Nephron progenitor cell (in vitro differentiated cells): ENCODE measurements around the gene NUDT16.

Experiments
- DNase-seq: peaks from one replicate; pipeline ENCODE4 v3.0.0; 2021
- H3K27ac Mint-ChIP-seq: 2 replicates; pipeline ENCODE4 v1.8.0; 2021; ENCODE audit warnings: mild to moderate bottlenecking, moderate library complexity, mixed read lengths
- H3K27me3 Mint-ChIP-seq: 2 replicates; pipeline ENCODE4 v1.8.0; 2021; ENCODE audit warnings: mild to moderate bottlenecking, low read depth, mixed read lengths; ENCODE audit not compliant: poor library complexity
- H3K36me3 Mint-ChIP-seq: 2 replicates; pipeline ENCODE4 v1.8.0; 2021; ENCODE audit warnings: low read depth, mixed read lengths
- H3K4me1 Mint-ChIP-seq: 2 replicates; pipeline ENCODE4 v1.8.0; 2021; ENCODE audit warnings: mixed read lengths
- H3K4me3 Mint-ChIP-seq: 2 replicates; pipeline ENCODE4 v1.8.0; 2021; ENCODE audit warnings: mild to moderate bottlenecking, moderate library complexity, mixed read lengths
- H3K9me3 Mint-ChIP-seq: 2 replicates; pipeline ENCODE4 v1.8.0; 2021; ENCODE audit warnings: mild to moderate bottlenecking, moderate library complexity, mixed read lengths
- CTCF ChIP-seq: fragments of 200-600 bp; sonication (generic); IDR thresholded peaks from 2 replicates; pipeline ENCODE4 v1.5.0; 2021; ENCODE audit warnings: antibody characterized with exemption

Gene NUDT16

GRCh38 chr3:131349946-131350347 lies 31.6 kb upstream of the NUDT16 start:
- no peak overlapping the region for H3K27ac Mint-ChIP-seq
- H3K9me3 Mint-ChIP-seq: no peaks in the 10 kb centered on the region
- DNase-seq: no peak
- peaks cover 11% of the 10 kb centered on the region for H3K4me1 Mint-ChIP-seq
- no peaks in the 10 kb centered on the region for H3K36me3 Mint-ChIP-seq
- no peak for TF ChIP-seq CTCF
- H3K27me3 Mint-ChIP-seq: peaks cover 4% of the 10 kb centered on the region
- no peak overlapping the region for H3K4me3 Mint-ChIP-seq

DNA sequence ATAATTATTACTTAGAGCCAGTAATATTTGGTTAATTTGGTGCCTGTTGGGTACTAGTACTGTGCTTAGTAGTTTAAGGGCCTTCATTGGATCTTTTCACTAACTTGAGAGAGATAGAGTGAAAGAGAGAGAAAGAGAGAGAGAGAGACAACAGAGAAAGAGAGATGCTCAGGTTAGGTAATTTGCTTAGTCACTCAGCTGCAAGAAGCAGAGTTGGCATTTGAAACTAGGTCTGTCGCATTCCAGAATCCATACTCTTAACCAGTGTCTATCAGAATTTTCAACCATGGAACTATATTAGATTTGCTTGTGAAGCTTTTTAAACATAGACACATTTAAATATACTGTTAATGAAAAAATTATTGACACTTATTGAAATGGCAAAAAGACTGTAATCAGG lies 31.1 kb upstream of the NUDT16 start:
- DNase-seq: no peak
- Mint-ChIP-seq H3K4me1 (peaks cover 11% of the 10 kb centered on the region), H3K27ac (no peak overlapping the region), H3K27me3 (peaks cover 4% of the 10 kb centered on the region), H3K4me3 (no peak overlapping the region), H3K36me3 (no peaks in the 10 kb centered on the region), H3K9me3 (no peaks in the 10 kb centered on the region)
- no peak for TF ChIP-seq CTCF

DNA sequence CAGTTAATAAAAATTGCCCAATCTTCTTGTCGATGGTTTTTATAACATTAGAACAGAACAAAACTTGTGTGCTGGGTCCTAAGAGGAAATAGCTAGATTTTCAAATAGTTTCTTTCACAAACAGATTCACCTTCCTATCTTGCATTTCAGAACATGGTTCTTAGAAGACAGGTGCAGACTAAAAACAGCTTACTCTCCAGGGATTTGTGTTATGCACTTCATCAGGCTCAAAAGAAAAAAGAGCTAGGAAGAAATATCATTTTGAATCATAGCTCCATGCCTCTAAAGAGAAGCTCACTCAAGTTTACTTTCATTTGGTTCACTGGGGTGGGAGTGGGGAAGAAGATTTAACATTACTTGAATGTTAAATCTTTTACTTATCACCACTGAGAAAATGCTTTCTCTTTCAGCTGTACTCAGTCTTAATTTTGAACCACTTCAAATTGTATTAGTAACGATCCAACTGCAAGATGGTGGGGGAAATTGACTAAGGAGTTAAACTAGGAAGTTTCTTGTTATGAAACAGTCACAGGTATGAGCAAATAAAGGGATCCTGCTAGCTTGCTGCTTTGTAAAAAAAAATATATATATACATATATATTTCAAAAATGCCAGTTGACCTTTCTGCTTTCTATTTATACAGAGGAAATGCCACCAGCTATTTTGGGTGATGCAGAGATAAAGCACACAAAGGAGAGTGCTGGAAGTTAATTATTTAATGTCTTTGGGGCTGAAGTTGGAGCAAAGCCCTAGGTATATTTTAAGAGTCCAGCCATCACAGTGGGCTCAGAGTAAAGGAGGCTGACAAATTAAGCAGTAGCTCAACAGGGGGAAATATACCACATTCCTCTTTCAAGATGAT lies 28.3 kb upstream of the NUDT16 start:
- Mint-ChIP-seq H3K4me1 (peaks cover 11% of the 10 kb centered on the region), H3K36me3 (no peaks in the 10 kb centered on the region), H3K27me3 (peaks cover 4% of the 10 kb centered on the region), H3K4me3 (no peak overlapping the region), H3K9me3 (no peaks in the 10 kb centered on the region), H3K27ac (no peak overlapping the region)
- no peak for DNase-seq
- TF ChIP-seq CTCF: no peak

DNA sequence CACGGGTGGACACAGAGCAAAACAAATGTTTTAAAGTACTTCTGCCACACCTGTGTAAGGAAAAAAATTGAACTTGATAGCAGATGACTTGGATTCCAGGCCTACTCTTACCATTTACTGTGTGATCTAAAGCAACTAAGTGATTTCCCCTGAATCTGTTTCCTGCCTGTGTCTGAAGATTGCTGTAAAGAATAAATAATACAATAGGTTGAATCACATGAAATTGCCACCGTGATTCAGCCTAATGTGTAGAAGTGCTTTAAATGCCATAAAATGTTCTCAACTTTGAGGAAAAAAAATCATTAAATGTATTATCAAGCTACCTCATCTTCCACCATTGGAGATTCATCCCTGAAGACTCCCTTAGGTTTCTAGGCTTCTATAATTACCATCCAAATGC lies 27.6 kb upstream of the NUDT16 start:
- no peak for DNase-seq
- H3K27me3 Mint-ChIP-seq: peaks cover 4% of the 10 kb centered on the region
- no peak overlapping the region for H3K4me3 Mint-ChIP-seq
- H3K27ac Mint-ChIP-seq: no peak overlapping the region
- no peaks in the 10 kb centered on the region for H3K9me3 Mint-ChIP-seq
- TF ChIP-seq CTCF: no peak
- H3K4me1 Mint-ChIP-seq: peaks cover 11% of the 10 kb centered on the region
- H3K36me3 Mint-ChIP-seq: no peaks in the 10 kb centered on the region

DNA sequence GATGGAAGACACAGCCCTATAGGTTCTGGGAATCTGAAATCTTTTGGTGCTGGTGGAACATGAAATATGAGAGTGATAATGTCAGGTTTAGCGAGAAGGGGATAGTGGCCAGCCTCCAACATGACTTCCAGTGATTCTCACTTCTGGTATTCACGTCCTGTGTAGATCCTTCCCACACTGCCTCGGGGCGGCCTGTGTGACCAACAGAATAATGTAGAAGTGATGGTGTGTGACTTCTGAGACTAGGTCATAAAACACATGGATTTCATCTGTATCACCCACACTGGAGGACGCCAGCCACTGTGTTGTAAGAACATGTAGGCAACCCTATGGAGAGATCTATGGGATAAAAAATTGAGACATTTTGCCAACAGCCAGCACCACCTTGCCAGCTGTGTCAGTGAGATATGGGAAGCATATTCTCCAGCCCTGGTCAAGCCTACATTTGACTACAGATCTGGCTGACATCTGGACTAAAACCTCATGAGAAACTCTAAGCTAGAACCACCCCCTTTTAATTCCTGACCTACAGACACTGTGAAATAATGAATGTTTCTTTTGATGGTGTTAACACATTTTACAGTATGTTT lies 25.5 kb upstream of the NUDT16 start:
- peaks cover 13% of the 10 kb centered on the region for H3K4me1 Mint-ChIP-seq
- H3K27ac Mint-ChIP-seq: no peak overlapping the region
- peaks cover 4% of the 10 kb centered on the region for H3K27me3 Mint-ChIP-seq
- H3K4me3 Mint-ChIP-seq: no peak overlapping the region
- no peak for TF ChIP-seq CTCF
- H3K36me3 Mint-ChIP-seq: no peaks in the 10 kb centered on the region
- no peaks in the 10 kb centered on the region for H3K9me3 Mint-ChIP-seq
- no peak for DNase-seq

DNA sequence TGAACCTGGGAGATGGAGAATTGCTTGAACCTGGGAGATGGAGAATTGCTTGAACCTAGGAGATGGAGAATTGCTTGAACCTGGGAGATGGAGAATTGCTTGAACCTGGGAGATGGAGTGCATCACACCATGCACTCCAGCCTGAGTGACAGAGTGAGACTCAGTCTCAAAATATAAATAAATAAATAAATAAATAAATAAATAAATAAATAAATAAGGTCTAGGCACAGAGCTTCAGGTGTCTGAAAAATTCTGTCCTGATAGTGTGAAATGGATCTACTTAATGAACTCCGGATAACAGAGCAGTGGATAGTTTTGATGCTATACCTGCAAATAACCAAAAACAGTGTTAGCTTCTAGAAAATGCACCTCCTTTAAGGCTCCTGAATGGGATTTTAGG lies 24.3 kb upstream of the NUDT16 start:
- peaks cover 8% of the 10 kb centered on the region for H3K27me3 Mint-ChIP-seq

More for the DNA sequence above, 24.3 kb upstream of the NUDT16 start:
- DNase-seq: no peak
- peaks cover 18% of the 10 kb centered on the region for H3K4me1 Mint-ChIP-seq
- no peaks in the 10 kb centered on the region for H3K9me3 Mint-ChIP-seq
- no peak for TF ChIP-seq CTCF
- no peak overlapping the region for H3K27ac Mint-ChIP-seq
- no peaks in the 10 kb centered on the region for H3K36me3 Mint-ChIP-seq
- no peak overlapping the region for H3K4me3 Mint-ChIP-seq
